NT2/D1 (cell line): Measurements from ENCODE around the gene TENM3.

Source experiments
- SUZ12 ChIP-seq: IDR thresholded peaks from 2 replicates; pipeline ENCODE4 v1.6.1; 2011; ENCODE audit not compliant: insufficient read length, insufficient read depth; ENCODE audit errors: extremely low read depth
- YY1 ChIP-seq: IDR thresholded peaks from 2 replicates; pipeline ENCODE4 v1.6.1; 2011; ENCODE audit not compliant: insufficient read length, insufficient read depth
- ZNF274 ChIP-seq: IDR thresholded peaks from 2 replicates; pipeline ENCODE4 v1.6.1; 2011; ENCODE audit warnings: mild to moderate bottlenecking, low read depth, low read length

DNA sequence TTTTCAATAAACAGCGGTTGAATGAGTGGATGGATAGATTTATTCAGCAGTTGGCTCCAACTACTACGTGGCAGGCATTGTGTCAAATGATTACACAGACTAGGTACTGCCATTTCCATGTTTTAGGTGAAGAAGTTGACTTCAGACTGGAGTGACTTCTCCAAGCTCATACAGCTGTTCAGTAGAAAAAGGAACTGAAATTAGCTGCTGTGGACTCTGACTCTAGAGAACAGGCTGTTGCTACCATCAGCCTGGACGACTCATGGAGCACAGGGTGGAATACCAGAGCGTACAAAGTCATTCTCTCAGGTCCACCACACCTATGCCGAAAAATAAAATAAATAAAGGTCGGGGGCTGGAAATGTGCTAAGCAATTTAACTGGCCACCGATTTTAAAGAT, 45.3 kb downstream of the TENM3 start:
- TF ChIP-seq ZNF274 (no peak), YY1 (no peak), SUZ12 (no peak)
